T-cell (primary cell): ENCODE results near the gene ITPR2. TPM values are rescaled to one million over a fixed set of nuclear protein-coding genes. Genes with fewer than 3 reads are reported as not detected.

Experiments used
- ATAC-seq, 4 experiments: fragments of 200-7000 bp in 3 of 4; fragments of 150-1000 bp in 1 of 4; cut with Tn5 transposase; replicated peaks in 1 of 4; 1 replicate in 3 of 4; 2 replicates in 1 of 4; pipeline ENCODE4 v1.10.0; 2021; ENCODE audit warnings: moderate library complexity in 3 of 4, mild to moderate bottlenecking in 2 of 4, moderate number of reproducible peaks in 1 of 4
- CTCF ChIA-PET, 2 donors: fragments of 300-600 bp; sonication (Branson Sonifier 250); formaldehyde crosslinking; loops; one replicate each; lab custom pipeline; 2022; ENCODE audit warnings: antibody characterized with exemption in 2 of 2; lab: Charles Lee
- POLR2A ChIA-PET, 2 donors: fragments of 300-600 bp; sonication (Branson Sonifier 250); formaldehyde crosslinking; loops; one replicate each; lab custom pipeline; 2022; ENCODE audit warnings: antibody characterized with exemption in 2 of 2; lab: Charles Lee
- DNase-seq, 35 experiments: peaks; one replicate each; pipeline versions ENCODE4 v3.0.0 to v3.0.0-alpha.2; 2013 to 2023
- H3K27ac ChIP-seq: one replicate; pipeline ENCODE4 v1.5.1; 2013; ENCODE audit warnings: low read length
- H3K27me3 ChIP-seq, 2 experiments: replicated peaks in 1 of 2; 1 replicate in 1 of 2; 2 replicates in 1 of 2; pipeline versions ENCODE4 v1.6.1 to v1.7.0; 2013; ENCODE audit warnings: low read length in 1 of 2, mixed read lengths in 1 of 2; ENCODE audit not compliant: control insufficient read depth in 2 of 2, insufficient read depth in 2 of 2; ENCODE audit errors: extremely low read depth in 1 of 2
- H3K36me3 ChIP-seq, 2 donors: 1 replicate in 1 of 2; 2 replicates in 1 of 2; pipeline versions ENCODE4 v1.6.1 to v1.7.0; 2013; ENCODE audit warnings: low read length in 1 of 2; ENCODE audit not compliant: control insufficient read depth in 2 of 2, insufficient read depth in 1 of 2; ENCODE audit errors: extremely low read depth in 1 of 2
- H3K4me1 ChIP-seq, 2 experiments: 1 replicate in 1 of 2; 2 replicates in 1 of 2; pipeline versions ENCODE4 v1.6.1 to v1.7.0; 2013; ENCODE audit warnings: low read length in 2 of 2, mixed read lengths in 1 of 2; ENCODE audit not compliant: insufficient read depth in 2 of 2, control insufficient read depth in 1 of 2; ENCODE audit errors: extremely low read depth in 1 of 2
- H3K4me3 ChIP-seq, 2 donors: 1 replicate in 1 of 2; 2 replicates in 1 of 2; pipeline versions ENCODE4 v1.5.1 to v1.7.0; 2013; ENCODE audit warnings: mild to moderate bottlenecking in 2 of 2, low read length in 1 of 2, moderate library complexity in 1 of 2; ENCODE audit not compliant: control insufficient read depth in 1 of 2; ENCODE audit errors: extremely low read depth in 1 of 2
- H3K9me3 ChIP-seq: 2 replicates; pipeline ENCODE4 v1.7.0; 2013
- H3K27ac Mint-ChIP-seq, 2 donors: one replicate each; pipeline ENCODE4 v1.8.0; 2020 to 2021; ENCODE audit warnings: mild to moderate bottlenecking in 2 of 2, mixed read lengths in 2 of 2
- H3K27me3 Mint-ChIP-seq, 2 donors: one replicate each; pipeline ENCODE4 v1.8.0; 2021 to 2022; ENCODE audit warnings: mixed read lengths in 2 of 2
- H3K36me3 Mint-ChIP-seq: one replicate; pipeline ENCODE4 v1.8.0; 2021; ENCODE audit warnings: mixed read lengths
- H3K4me1 Mint-ChIP-seq, 3 donors: one replicate each; pipeline ENCODE4 v1.8.0; 2020 to 2022; ENCODE audit warnings: mixed read lengths in 3 of 3, mild to moderate bottlenecking in 1 of 3
- H3K4me3 Mint-ChIP-seq, 3 donors: one replicate each; pipeline ENCODE4 v1.8.0; 2020 to 2022; ENCODE audit warnings: mild to moderate bottlenecking in 3 of 3, mixed read lengths in 3 of 3, moderate library complexity in 3 of 3
- H3K9me3 Mint-ChIP-seq, 3 donors: one replicate each; pipeline ENCODE4 v1.8.0; 2020 to 2022; ENCODE audit warnings: mixed read lengths in 3 of 3
- WGBS: methylation state at CpG from one replicate; pipeline ENCODE4 v1.1.5; 2013; ENCODE audit warnings: missing lambda C conversion rate; ENCODE audit not compliant: insufficient coverage; 5-methylcytosine and 5-hydroxymethylcytosine counted together
- total RNA-seq, 35 experiments: library from RNA in 6 of 35; stranded (reverse) in 6 of 35; fragments of 120-200 nt in 1 of 35; gene quantifications; one replicate each; pipeline versions ENCODE4 v1.2.1 to v1.2.4 and lab custom pipeline; 2013 to 2026

The ITPR2 gene
- total RNA-seq, 5 donors from 2014 or later (not counting 1 experiment from before 2014, with no cell fraction given), result 38.8 to 52.5 (median 44.5) TPM

DNA sequence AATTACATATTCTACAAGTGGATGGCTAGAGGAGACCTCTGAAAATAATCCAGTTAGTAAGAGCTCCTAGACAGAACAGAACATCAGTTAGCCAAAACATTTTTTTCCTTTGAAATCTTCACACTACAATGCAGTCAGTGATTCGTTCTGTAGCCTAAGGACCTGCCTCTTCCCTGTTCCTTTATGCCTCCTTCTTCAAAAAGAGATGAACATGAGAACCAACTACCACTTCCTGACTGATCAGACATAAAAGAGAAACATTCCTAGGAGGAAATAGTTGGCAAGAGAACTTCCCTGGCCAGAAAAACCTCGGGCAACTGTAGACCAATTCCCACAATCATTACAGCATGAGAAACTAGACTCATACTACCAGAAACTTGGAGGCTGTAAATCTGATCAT lies 29.4 kb downstream of the ITPR2 start:
- CTCF ChIA-PET, result interaction anchor here in 1 of 2 donors (1.9 kb wide), 1 partner anchor 82 kb away, joined by 7 read pairs; no protein-coding TSS in a partner anchor
- H3K36me3 Mint-ChIP-seq, result peaks cover 17% of the 10 kb centered on the region
- POLR2A ChIA-PET, result no interaction called here

DNA sequence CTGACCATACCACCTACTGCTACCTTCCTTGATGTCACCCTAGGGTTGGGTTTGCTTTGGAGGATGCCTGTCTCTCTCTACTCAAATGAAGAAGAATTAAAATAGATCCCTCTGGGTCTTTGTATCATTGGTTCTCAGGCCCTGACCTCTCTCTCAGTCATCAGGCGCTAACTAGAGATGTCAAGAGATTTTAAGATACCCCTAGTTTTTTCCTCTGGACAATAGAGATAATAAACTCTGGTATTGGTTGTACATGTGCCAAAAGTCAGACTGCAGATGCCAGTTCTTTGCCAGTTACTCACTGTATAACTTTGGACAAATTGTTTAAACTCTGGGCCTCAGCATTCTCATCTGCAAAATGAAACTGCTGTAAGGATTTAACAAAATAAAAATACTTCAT lies 31.5 kb downstream of the ITPR2 start:
- no peaks in the 10 kb centered on the region for H3K9me3 ChIP-seq
- ChIA-PET CTCF (no interaction called here), POLR2A (interaction anchor here in 1 of 2 donors (0.6 kb wide), 1 partner anchor 8 kb away, joined by 4 read pairs; no protein-coding TSS in a partner anchor)
- Mint-ChIP-seq H3K9me3 (no peaks in the 10 kb centered on the region), H3K27me3 (no peaks in the 10 kb centered on the region), H3K4me1 (peaks cover 33 to 53% (median 40%) of the 10 kb centered on the region in 3 donors), H3K27ac (no peak overlapping the region), H3K36me3 (peaks cover 15% of the 10 kb centered on the region), H3K4me3 (no peak overlapping the region)
- no peak for DNase-seq
- WGBS, result no CpG with 5 or more reads among the region's 1 CpG
- no peaks in the 10 kb centered on the region for H3K27me3 ChIP-seq
- no peaks in the 10 kb centered on the region for H3K36me3 ChIP-seq
- no peak for ATAC-seq
- H3K4me1 ChIP-seq, result no peaks in the 10 kb centered on the region
- no peak overlapping the region for H3K4me3 ChIP-seq
- no peak overlapping the region for H3K27ac ChIP-seq

More for the DNA sequence above, 29.4 kb downstream of the ITPR2 start:
- Histone ChIP-seq H3K27ac (no peak overlapping the region), H3K36me3 (no peaks in the 10 kb centered on the region), H3K4me3 (no peak overlapping the region), H3K9me3 (no peaks in the 10 kb centered on the region), H3K4me1 (no peaks in the 10 kb centered on the region), H3K27me3 (no peaks in the 10 kb centered on the region)
- Mint-ChIP-seq H3K27me3 (no peaks in the 10 kb centered on the region), H3K9me3 (no peaks in the 10 kb centered on the region), H3K27ac (no peak overlapping the region), H3K4me3 (no peak overlapping the region), H3K4me1 (peaks cover 30 to 50% (median 42%) of the 10 kb centered on the region in 3 donors)
- ATAC-seq (no peak), DNase-seq (no peak)
- 50% methylated on average over 1 of the region's 2 CpGs for WGBS

GRCh38 chr12:26800858-26801257 lies 32.1 kb downstream of the ITPR2 start:
- Histone ChIP-seq H3K9me3 (no peaks in the 10 kb centered on the region), H3K4me3 (no peak overlapping the region), H3K27ac (no peak overlapping the region), H3K36me3 (no peaks in the 10 kb centered on the region), H3K27me3 (no peaks in the 10 kb centered on the region), H3K4me1 (no peaks in the 10 kb centered on the region)
- Mint-ChIP-seq H3K4me1 (peaks cover 33 to 50% (median 39%) of the 10 kb centered on the region in 3 donors), H3K27ac (no peak overlapping the region), H3K9me3 (no peaks in the 10 kb centered on the region), H3K36me3 (peaks cover 15% of the 10 kb centered on the region), H3K4me3 (no peak overlapping the region), H3K27me3 (no peaks in the 10 kb centered on the region)
- ChIA-PET POLR2A (interaction anchor here in 1 of 2 donors (0.7 kb wide), 1 partner anchor 1002 kb away, joined by 5 read pairs; no protein-coding TSS in a partner anchor), CTCF (no interaction called here)
- ATAC-seq (no peak), DNase-seq (no peak)
- 95% methylated on average over 7 of the region's 7 CpGs for WGBS

DNA sequence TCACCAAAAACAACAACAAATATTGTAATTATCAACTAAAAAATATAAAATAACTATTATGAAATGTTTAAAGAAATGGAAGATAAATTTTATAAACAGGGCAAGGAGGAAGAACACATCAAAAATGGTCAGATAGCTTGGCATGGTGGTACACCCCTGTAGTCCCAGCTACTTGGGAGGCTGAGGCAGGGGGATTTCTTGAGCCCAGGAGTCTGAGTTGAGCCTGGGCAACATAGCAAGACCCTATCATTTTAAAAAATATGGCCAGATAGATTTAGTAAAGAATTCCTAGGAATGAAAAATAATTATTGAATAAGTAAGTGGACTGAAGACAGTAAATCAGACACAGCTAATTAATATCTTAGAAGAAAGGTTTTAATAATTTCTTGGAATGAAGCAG lies 32.6 kb downstream of the ITPR2 start:
- DNase-seq, result no peak
- no peak overlapping the region for H3K4me3 Mint-ChIP-seq
- Histone ChIP-seq H3K4me1 (no peaks in the 10 kb centered on the region), H3K36me3 (no peaks in the 10 kb centered on the region), H3K27ac (no peak overlapping the region), H3K4me3 (no peak overlapping the region), H3K9me3 (no peaks in the 10 kb centered on the region), H3K27me3 (no peaks in the 10 kb centered on the region)
- no peak for ATAC-seq
- H3K27me3 Mint-ChIP-seq, result no peaks in the 10 kb centered on the region
- no peaks in the 10 kb centered on the region for H3K9me3 Mint-ChIP-seq
- ChIA-PET CTCF (no interaction called here), POLR2A (interaction anchor here in 1 of 2 donors (0.7 kb wide), 1 partner anchor 1002 kb away, joined by 5 read pairs; no protein-coding TSS in a partner anchor)
- peaks cover 33 to 45% (median 34%) of the 10 kb centered on the region in 3 donors for H3K4me1 Mint-ChIP-seq
- H3K27ac Mint-ChIP-seq, result no peak overlapping the region
- peaks cover 15% of the 10 kb centered on the region for H3K36me3 Mint-ChIP-seq

DNA sequence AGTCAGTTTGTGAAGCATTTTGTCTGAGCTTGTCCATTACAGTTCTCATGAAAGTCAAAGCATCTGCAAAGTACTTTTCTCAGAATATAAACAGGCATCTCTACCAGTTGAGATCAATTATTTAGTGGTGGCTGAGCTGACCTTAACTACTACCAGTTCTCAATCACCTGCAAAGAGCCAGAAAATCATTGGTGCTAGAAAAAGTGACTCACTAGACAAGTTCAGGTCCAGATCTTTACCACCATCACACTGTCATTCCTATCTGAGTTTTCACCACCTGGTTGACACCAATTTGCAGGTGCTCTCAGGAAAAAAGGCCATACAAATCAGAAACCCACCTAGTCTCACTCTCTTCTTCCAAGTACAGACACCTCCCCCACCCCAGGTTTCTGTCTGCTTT lies 33.3 kb downstream of the ITPR2 start:
- ChIA-PET POLR2A (no interaction called here), CTCF (no interaction called here)
- no peak for DNase-seq
- Histone ChIP-seq H3K27me3 (no peaks in the 10 kb centered on the region), H3K36me3 (no peaks in the 10 kb centered on the region), H3K9me3 (no peaks in the 10 kb centered on the region), H3K27ac (no peak overlapping the region), H3K4me3 (no peak overlapping the region), H3K4me1 (no peaks in the 10 kb centered on the region)
- Mint-ChIP-seq H3K27ac (no peak overlapping the region), H3K9me3 (no peaks in the 10 kb centered on the region), H3K36me3 (peaks cover 15% of the 10 kb centered on the region), H3K4me3 (no peak overlapping the region), H3K27me3 (no peaks in the 10 kb centered on the region), H3K4me1 (peaks cover 32 to 44% (median 32%) of the 10 kb centered on the region in 3 donors)
- no peak for ATAC-seq

DNA sequence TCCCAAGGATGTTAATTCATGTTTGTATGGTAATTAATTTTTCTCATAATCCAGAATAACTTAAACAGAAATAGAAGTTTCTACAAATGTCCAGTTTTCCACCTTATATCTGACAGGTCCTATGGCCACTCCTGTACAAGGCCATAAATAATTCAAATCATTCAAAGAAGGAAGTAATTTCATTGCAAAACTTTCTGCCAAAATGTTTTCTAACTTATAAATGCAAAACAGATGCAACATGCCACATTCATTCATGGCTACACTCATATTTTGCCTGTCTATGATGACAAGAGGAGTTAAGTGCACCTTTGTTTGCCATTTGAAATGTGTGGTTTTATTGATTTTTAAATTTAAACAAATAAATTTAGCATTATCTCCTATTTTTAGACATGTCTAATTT lies 34.4 kb downstream of the ITPR2 start:
- no peaks in the 10 kb centered on the region for H3K9me3 ChIP-seq
- no peaks in the 10 kb centered on the region for H3K27me3 ChIP-seq
- no peak overlapping the region for H3K27ac ChIP-seq
- Mint-ChIP-seq H3K36me3 (peaks cover 18% of the 10 kb centered on the region), H3K27me3 (no peaks in the 10 kb centered on the region), H3K9me3 (no peaks in the 10 kb centered on the region), H3K4me3 (no peak overlapping the region), H3K27ac (no peak overlapping the region), H3K4me1 (peaks cover 28 to 45% (median 30%) of the 10 kb centered on the region in 3 donors)
- H3K36me3 ChIP-seq, result no peaks in the 10 kb centered on the region
- H3K4me3 ChIP-seq, result no peak overlapping the region
- POLR2A ChIA-PET, result no interaction called here
- ATAC-seq (no peak), DNase-seq (no peak)
- H3K4me1 ChIP-seq, result no peaks in the 10 kb centered on the region
- CTCF ChIA-PET, result no interaction called here

- H3K27ac ChIP-seq, result no peak overlapping the region
- no peaks in the 10 kb centered on the region for H3K9me3 Mint-ChIP-seq
- ATAC-seq (no peak), DNase-seq (no peak)
- H3K36me3 ChIP-seq, result no peaks in the 10 kb centered on the region
- H3K27me3 Mint-ChIP-seq, result no peaks in the 10 kb centered on the region
- H3K4me1 Mint-ChIP-seq, result peaks cover 25 to 44% (median 29%) of the 10 kb centered on the region in 3 donors
- H3K27me3 ChIP-seq, result no peaks in the 10 kb centered on the region
- H3K4me3 ChIP-seq, result no peak overlapping the region
- no peak overlapping the region for H3K4me3 Mint-ChIP-seq
- no peak overlapping the region for H3K27ac Mint-ChIP-seq
- no peaks in the 10 kb centered on the region for H3K9me3 ChIP-seq
- ChIA-PET POLR2A (no interaction called here), CTCF (no interaction called here)
- WGBS, result 50% methylated on average over 1 of the region's 6 CpGs
- H3K4me1 ChIP-seq, result no peaks in the 10 kb centered on the region
- peaks cover 18% of the 10 kb centered on the region for H3K36me3 Mint-ChIP-seq
Observed at GRCh38 chr12:26798023-26798422, 35.0 kb downstream of the ITPR2 start.
